Pons (tissue), 1 donor: ENCODE results near the gene ITPR2.

Experiments used
- DNase-seq: peaks from one replicate; pipeline ENCODE4 v3.0.0-alpha.2; 2016; ENCODE audit warnings: low spot score

The ITPR2 gene

GRCh38 chr12:26292596-26292995, 540.4 kb downstream of the ITPR2 start:
- no peak for DNase-seq

- DNase-seq: no peak
Observed at GRCh38 chr12:26290565-26290964, 542.4 kb downstream of the ITPR2 start.

GRCh38 chr12:26287671-26288381, 545.2 kb downstream of the ITPR2 start:
- no peak for DNase-seq
